Measurements from ENCODE around the gene COX6A2. TPM values are rescaled to one million over a fixed set of nuclear protein-coding genes. Genes with fewer than 3 reads are reported as not detected.

The COX6A2 gene
- total and polyA plus RNA-seq, 10 donors, result 0.79 to 0.80 TPM; not detected in 8

DNA sequence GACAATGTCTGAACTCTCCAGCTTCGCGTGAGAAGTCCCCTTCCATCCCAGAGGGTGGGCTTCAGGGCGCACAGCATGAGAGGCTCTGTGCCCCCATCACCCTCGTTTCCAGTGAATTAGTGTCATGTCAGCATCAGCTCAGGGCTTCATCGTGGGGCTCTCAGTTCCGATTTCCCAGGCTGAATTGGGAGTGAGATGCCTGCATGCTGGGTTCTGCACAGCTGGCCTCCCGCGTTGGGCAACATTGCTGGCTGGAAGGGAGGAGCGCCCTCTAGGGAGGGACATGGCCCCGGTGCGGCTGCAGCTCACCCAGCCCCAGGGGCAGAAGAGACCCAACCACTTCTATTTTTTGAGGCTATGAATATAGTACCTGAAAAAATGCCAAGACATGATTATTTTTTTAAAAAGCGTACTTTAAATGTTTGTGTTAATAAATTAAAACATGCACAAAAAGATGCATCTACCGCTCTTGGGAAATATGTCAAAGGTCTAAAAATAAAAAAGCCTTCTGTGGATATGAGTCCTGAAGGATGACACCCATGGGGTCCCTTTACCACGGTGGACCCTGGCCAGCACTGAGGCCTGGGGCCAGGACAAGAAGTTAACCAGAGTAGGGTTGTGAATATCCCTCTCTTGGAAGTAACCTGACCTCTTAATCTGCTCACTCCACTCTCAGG lies 45.5 kb downstream of the COX6A2 start:
- no peaks in the 10 kb centered on the region for H3K9me3 ChIP-seq
- H3K4me3 ChIP-seq, result no peak overlapping the region
- no peak overlapping the region for H3K27ac ChIP-seq
- peaks cover 0 to 14% (median 6%) of the 10 kb centered on the region in 6 donors for H3K4me1 ChIP-seq
- DNase-seq, result peak; percentile 93
- TF ChIP-seq, protein P1, sequence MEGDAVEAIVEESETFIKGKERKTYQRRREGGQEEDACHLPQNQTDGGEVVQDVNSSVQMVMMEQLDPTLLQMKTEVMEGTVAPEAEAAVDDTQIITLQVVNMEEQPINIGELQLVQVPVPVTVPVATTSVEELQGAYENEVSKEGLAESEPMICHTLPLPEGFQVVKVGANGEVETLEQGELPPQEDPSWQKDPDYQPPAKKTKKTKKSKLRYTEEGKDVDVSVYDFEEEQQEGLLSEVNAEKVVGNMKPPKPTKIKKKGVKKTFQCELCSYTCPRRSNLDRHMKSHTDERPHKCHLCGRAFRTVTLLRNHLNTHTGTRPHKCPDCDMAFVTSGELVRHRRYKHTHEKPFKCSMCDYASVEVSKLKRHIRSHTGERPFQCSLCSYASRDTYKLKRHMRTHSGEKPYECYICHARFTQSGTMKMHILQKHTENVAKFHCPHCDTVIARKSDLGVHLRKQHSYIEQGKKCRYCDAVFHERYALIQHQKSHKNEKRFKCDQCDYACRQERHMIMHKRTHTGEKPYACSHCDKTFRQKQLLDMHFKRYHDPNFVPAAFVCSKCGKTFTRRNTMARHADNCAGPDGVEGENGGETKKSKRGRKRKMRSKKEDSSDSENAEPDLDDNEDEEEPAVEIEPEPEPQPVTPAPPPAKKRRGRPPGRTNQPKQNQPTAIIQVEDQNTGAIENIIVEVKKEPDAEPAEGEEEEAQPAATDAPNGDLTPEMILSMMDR (IDR thresholded peaks at IDR 0.05 in 8 of 11, conservative IDR thresholded peaks at IDR 0.05 in 3 of 11), result peak; percentile 34 to 87 (median 71)
- TF ChIP-seq POLR2A (IDR thresholded peaks at IDR 0.05) (no peak), POLR2AphosphoS5 (IDR thresholded peaks at IDR 0.05) (peak; percentile 60 to 81 (median 64))
- 29 to 32% (median 29%) methylated on average over 14 of the region's 14 CpGs for WGBS, 5 donors
- intact Hi-C loops (cut with DNase I; ENCODE audit: low total_unique reads), result loop anchor here (10.0 kb wide), 1 partner anchor 62 kb away; the partner anchor contains the start of gene ZNF843
- H3K27me3 ChIP-seq (replicated peaks in 1 of 7), result peaks cover 0 to 30% (median 0%) of the 10 kb centered on the region in 7 donors
- H3K36me3 ChIP-seq, result peaks cover 0 to 55% (median 4%) of the 10 kb centered on the region in 6 donors

DNA sequence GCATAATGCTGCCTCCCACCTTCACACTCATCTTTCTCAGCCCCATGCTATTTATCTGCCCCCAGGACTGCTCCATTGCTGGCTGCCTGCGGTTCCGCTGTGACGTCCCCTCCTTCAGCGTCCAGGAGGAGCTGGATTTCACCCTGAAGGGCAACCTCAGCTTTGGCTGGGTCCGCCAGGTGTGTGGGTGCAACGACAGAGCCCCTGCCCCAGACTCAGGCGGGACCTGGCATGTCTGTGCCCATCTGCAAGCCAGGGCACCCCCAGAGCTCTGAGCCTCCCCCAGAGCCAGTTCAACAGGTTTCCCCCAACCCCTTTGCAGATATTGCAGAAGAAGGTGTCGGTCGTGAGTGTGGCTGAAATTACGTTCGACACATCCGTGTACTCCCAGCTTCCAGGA lies 48.0 kb downstream of the COX6A2 start:
- intact Hi-C loops (cut with DNase I; ENCODE audit: low total_unique reads), result loop anchor here (10.0 kb wide), 1 partner anchor 65 kb away; the partner anchor contains the start of gene ZNF843
- Histone ChIP-seq H3K9me3 (peaks cover 0 to 6% (median 1%) of the 10 kb centered on the region in 8 donors), H3K4me1 (peaks cover 0 to 8% (median 6%) of the 10 kb centered on the region in 6 donors), H3K27me3 (replicated peaks in 1 of 7) (peaks cover 0 to 24% (median 0%) of the 10 kb centered on the region in 7 donors), H3K27ac (no peak overlapping the region), H3K36me3 (peaks cover 0 to 72% (median 9%) of the 10 kb centered on the region in 6 donors), H3K4me3 (no peak overlapping the region)
- 84 to 91% (median 89%) methylated on average over 12 of the region's 12 CpGs for WGBS, 5 donors
- TF ChIP-seq, protein P1 (IDR thresholded peaks at IDR 0.05 in 8 of 11, conservative IDR thresholded peaks at IDR 0.05 in 3 of 11), result no peak
- TF ChIP-seq POLR2AphosphoS5 (IDR thresholded peaks at IDR 0.05) (no peak), POLR2A (IDR thresholded peaks at IDR 0.05) (no peak)
- DNase-seq, result peak; percentile 71

Other genes with a start within 250 kb of the COX6A2 start
- gene FUS, start 248.2 kb downstream of the COX6A2 start, total RNA-seq, result 100 to 1,000 TPM; 119 to 474 (median 284) TPM
- 100 to 1,000 TPM; 225 to 694 (median 516) TPM for gene FUS, start 248.2 kb downstream of the COX6A2 start, polyA plus RNA-seq
- 100 to 1,000 TPM in 2 of 7 donors, 10 to 100 TPM in 5; 68.0 to 135 (median 90.1) TPM for gene PYCARD, start 225.6 kb downstream of the COX6A2 start, total RNA-seq
- 100 to 1,000 TPM; 109 to 117 (median 114) TPM for gene PYCARD, start 225.6 kb downstream of the COX6A2 start, polyA plus RNA-seq
- under 1 TPM in 4 of 7 donors, not detected in 3; 0.05 to 0.26 (median 0.15) TPM for gene TRIM72, start 214.2 kb downstream of the COX6A2 start, total RNA-seq
- gene TRIM72, start 214.2 kb downstream of the COX6A2 start, polyA plus RNA-seq, result under 1 TPM; 0.06 to 0.15 (median 0.09) TPM
- not detected for gene PYDC1, start 211.2 kb downstream of the COX6A2 start, total RNA-seq
- 1 to 10 TPM in 1 of 3 donors, under 1 TPM in 1, not detected in 1; 0.72 to 2.7 TPM for gene PYDC1, start 211.2 kb downstream of the COX6A2 start, polyA plus RNA-seq
- 100 to 1,000 TPM in 2 of 7 donors, 10 to 100 TPM in 5; 38.5 to 154 (median 77.7) TPM for gene ITGAM, start 168.4 kb downstream of the COX6A2 start, total RNA-seq
- 10 to 100 TPM in 2 of 3 donors, 1 to 10 TPM in 1; 4.3 to 14.9 (median 11.8) TPM for gene ITGAM, start 168.4 kb downstream of the COX6A2 start, polyA plus RNA-seq
- 100 to 1,000 TPM in 5 of 7 donors, 10 to 100 TPM in 2; 52.1 to 330 (median 161) TPM for gene ITGAX, start 73.2 kb downstream of the COX6A2 start, total RNA-seq
- gene ITGAX, start 73.2 kb downstream of the COX6A2 start, polyA plus RNA-seq, result 10 to 100 TPM in 2 of 3 donors, 1 to 10 TPM in 1; 8.9 to 45.5 (median 30.5) TPM
- gene ITGAD, start 35.0 kb downstream of the COX6A2 start, total RNA-seq, result 10 to 100 TPM in 6 of 7 donors, 1 to 10 TPM in 1; 6.7 to 25.8 (median 19.3) TPM
- 1 to 10 TPM; 1.2 to 3.5 (median 2.3) TPM for gene ITGAD, start 35.0 kb downstream of the COX6A2 start, polyA plus RNA-seq
- gene ZNF843, start 14.4 kb upstream of the COX6A2 start, total RNA-seq, result 1 to 10 TPM in 2 of 7 donors, under 1 TPM in 5; 0.52 to 1.7 (median 0.69) TPM
- under 1 TPM; 0.10 to 0.15 (median 0.12) TPM for gene ZNF843, start 14.4 kb upstream of the COX6A2 start, polyA plus RNA-seq
- gene ARMC5, start 31.1 kb upstream of the COX6A2 start, total RNA-seq, result 10 to 100 TPM in 6 of 7 donors, 1 to 10 TPM in 1; 9.2 to 13.9 (median 11.7) TPM
- gene ARMC5, start 31.1 kb upstream of the COX6A2 start, polyA plus RNA-seq, result 10 to 100 TPM in 2 of 3 donors, 1 to 10 TPM in 1; 8.8 to 23.5 (median 16.2) TPM
- gene TGFB1I1, start 43.8 kb upstream of the COX6A2 start, total RNA-seq, result 10 to 100 TPM; 17.6 to 69.0 (median 36.4) TPM
- 10 to 100 TPM; 10.7 to 23.6 (median 13.5) TPM for gene TGFB1I1, start 43.8 kb upstream of the COX6A2 start, polyA plus RNA-seq
- gene SLC5A2, start 54.8 kb upstream of the COX6A2 start, total RNA-seq, result 1 to 10 TPM in 1 of 7 donors, under 1 TPM in 3, not detected in 3; 0.17 to 1.2 (median 0.53) TPM
- 1 to 10 TPM; 1.3 to 2.3 (median 1.7) TPM for gene SLC5A2, start 54.8 kb upstream of the COX6A2 start, polyA plus RNA-seq
- gene RUSF1, start 80.0 kb upstream of the COX6A2 start, total RNA-seq, result 10 to 100 TPM; 43.1 to 73.3 (median 51.4) TPM
- gene RUSF1, start 80.0 kb upstream of the COX6A2 start, polyA plus RNA-seq, result 10 to 100 TPM; 36.6 to 64.8 (median 42.6) TPM
- gene AHSP, start 99.5 kb upstream of the COX6A2 start, total RNA-seq, result 10 to 100 TPM in 4 of 7 donors, 1 to 10 TPM in 2, under 1 TPM in 1; 0.86 to 94.3 (median 13.6) TPM
- gene AHSP, start 99.5 kb upstream of the COX6A2 start, polyA plus RNA-seq, result 1 to 10 TPM in 2 of 3 donors, under 1 TPM in 1; 0.76 to 5.1 (median 1.6) TPM